B cell (primary cell): ENCODE measurements around the gene TIFAB. TPM values are rescaled to one million over a fixed set of nuclear protein-coding genes. Genes with fewer than 3 reads are reported as not detected.

Experiments used
- ATAC-seq: fragments of 200-7000 bp; cut with Tn5 transposase; one replicate; pipeline ENCODE4 v1.10.0; 2021; ENCODE audit warnings: low read depth, mild to moderate bottlenecking, moderate number of reproducible peaks, moderate library complexity
- CTCF ChIA-PET: fragments of 350-600 bp; sonication (Branson Sonifier 250); formaldehyde crosslinking; loops from one replicate; lab custom pipeline; 2021; ENCODE audit warnings: antibody characterized with exemption, inconsistent platforms; lab: Charles Lee
- POLR2A ChIA-PET: fragments of 350-600 bp; sonication (Branson Sonifier 250); formaldehyde crosslinking; loops from one replicate; lab custom pipeline; 2021; ENCODE audit warnings: antibody characterized with exemption; lab: Charles Lee
- DNase-seq: peaks from one replicate; pipeline ENCODE4 v3.0.0; 2013
- H2AFZ ChIP-seq: 2 replicates; pipeline ENCODE4 v1.6.1; 2012; ENCODE audit warnings: mild to moderate bottlenecking, low read depth, low read length; ENCODE audit not compliant: insufficient read depth, poor library complexity, severe bottlenecking
- H3K27ac ChIP-seq, 2 donors: 1 replicate in 1 of 2; 2 replicates in 1 of 2; pipeline ENCODE4 v1.5.1; 2012 to 2013; ENCODE audit warnings: low read length in 2 of 2, mild to moderate bottlenecking in 2 of 2, moderate library complexity in 1 of 2
- H3K27me3 ChIP-seq, 4 experiments: fragments of 200-600 bp in 1 of 4; sonication (generic) in 1 of 4; replicated peaks in 1 of 4; 1 replicate in 2 of 4; 2 replicates in 2 of 4; pipeline versions ENCODE4 v1.6.1 to v1.7.0; 2013 to 2016; ENCODE audit warnings: low read length in 3 of 4, mild to moderate bottlenecking in 2 of 4, mixed read lengths in 1 of 4, moderate library complexity in 1 of 4; ENCODE audit not compliant: insufficient read depth in 4 of 4, control insufficient read depth in 3 of 4; ENCODE audit errors: control extremely low read depth in 1 of 4
- H3K36me3 ChIP-seq, 2 experiments: replicated peaks in 1 of 2; 1 replicate in 1 of 2; 2 replicates in 1 of 2; pipeline versions ENCODE4 v1.6.1 to v1.7.1; 2013; ENCODE audit warnings: low read length in 1 of 2; ENCODE audit not compliant: insufficient read depth in 2 of 2, control insufficient read depth in 1 of 2; ENCODE audit errors: control extremely low read depth in 1 of 2, extremely low read depth in 1 of 2
- H3K4me1 ChIP-seq, 2 donors: fragments of 200-600 bp in 1 of 2; sonication (generic) in 1 of 2; 1 replicate in 1 of 2; 2 replicates in 1 of 2; pipeline versions ENCODE4 v1.5.1 to v1.6.1; 2013 to 2017; ENCODE audit warnings: low read length in 2 of 2; ENCODE audit not compliant: control insufficient read depth in 2 of 2, insufficient read depth in 2 of 2
- H3K4me2 ChIP-seq: replicated peaks from 2 replicates; pipeline ENCODE3; 2012; ENCODE audit warnings: mild to moderate bottlenecking, low read depth, low read length; ENCODE audit not compliant: poor library complexity, severe bottlenecking
- H3K4me3 ChIP-seq, 5 experiments: fragments of 200-600 bp in 1 of 5; sonication (generic) in 1 of 5; 1 replicate in 3 of 5; 2 replicates in 2 of 5; pipeline versions ENCODE4 v1.5.1 to v1.7.0; 2011 to 2016; ENCODE audit warnings: low read length in 4 of 5, mild to moderate bottlenecking in 4 of 5, low read depth in 2 of 5, control low read depth in 1 of 5, moderate library complexity in 1 of 5; ENCODE audit not compliant: insufficient read depth in 1 of 5; ENCODE audit errors: control extremely low read depth in 1 of 5, extremely low read depth in 1 of 5
- H3K79me2 ChIP-seq: fragments of 200-600 bp; sonication (generic); one replicate; pipeline ENCODE4 v1.6.0; 2016; ENCODE audit warnings: low read length; ENCODE audit not compliant: control insufficient read depth, insufficient read depth
- H3K9ac ChIP-seq: fragments of 200-600 bp; sonication (generic); 2 replicates; pipeline ENCODE4 v1.6.1; 2017; ENCODE audit warnings: mild to moderate bottlenecking, low read length, moderate library complexity
- H3K9me3 ChIP-seq, 3 donors: one replicate each; pipeline versions ENCODE4 v1.6.1 to v1.7.1; 2013; ENCODE audit warnings: low read length in 2 of 3; ENCODE audit not compliant: control insufficient read depth in 2 of 3, insufficient read depth in 1 of 3; ENCODE audit errors: control extremely low read depth in 1 of 3
- H4K20me1 ChIP-seq: 2 replicates; pipeline ENCODE4 v1.6.0; 2012; ENCODE audit warnings: mild to moderate bottlenecking, low read length; ENCODE audit not compliant: insufficient read depth, control insufficient read depth, poor library complexity, severe bottlenecking
- H3K27ac Mint-ChIP-seq: one replicate; pipeline ENCODE4 v1.8.0; 2021; ENCODE audit warnings: mixed read lengths
- H3K27me3 Mint-ChIP-seq: one replicate; pipeline ENCODE4 v1.8.0; 2021; ENCODE audit warnings: mixed read lengths
- H3K4me1 Mint-ChIP-seq: one replicate; pipeline ENCODE4 v1.8.0; 2021; ENCODE audit warnings: mixed read lengths
- H3K4me3 Mint-ChIP-seq: one replicate; pipeline ENCODE4 v1.8.0; 2021; ENCODE audit warnings: mixed read lengths
- H3K9me3 Mint-ChIP-seq: one replicate; pipeline ENCODE4 v1.8.0; 2022; ENCODE audit warnings: mixed read lengths; ENCODE audit not compliant: insufficient read depth
- EZH2 ChIP-seq: IDR thresholded peaks from 2 replicates; pipeline ENCODE4 v1.6.1; 2012; ENCODE audit warnings: borderline replicate concordance, low read depth, mild to moderate bottlenecking, moderate library complexity, low read length; ENCODE audit not compliant: insufficient read depth, poor library complexity, severe bottlenecking
- WGBS: methylation state at CpG from one replicate; pipeline ENCODE4 v1.1.5; 2013; ENCODE audit warnings: missing lambda C conversion rate; ENCODE audit not compliant: insufficient coverage; 5-methylcytosine and 5-hydroxymethylcytosine counted together
- intact Hi-C: fragments of 100-400 bp; cut with micrococcal nuclease; formaldehyde crosslinking; loops from one replicate; pipeline ENCODE4 v1.10.0; 2022
- polyA plus RNA-seq: library from polyadenylated mRNA; depleted of rRNA; stranded (reverse); fragments of >200 nt; gene quantifications from 2 replicates; pipeline ENCODE4 v1.2.3, GENCODE V29; 2012
- total RNA-seq, 2 donors: library from RNA; stranded (reverse); fragments of 120-200 nt in 1 of 2; gene quantifications; 1 replicate in 1 of 2; 2 replicates in 1 of 2; pipeline versions ENCODE4 v1.2.3 to v1.2.4, GENCODE V29; 2013 to 2022
- TF ChIP-seq, protein P1 (sequence below): fragments of 200-600 bp; IDR thresholded peaks from one replicate; pipeline ENCODE4 v1.8.0; 2022; ENCODE audit warnings: antibody characterized with exemption, mild to moderate bottlenecking

TIFAB gene
- total and polyA plus RNA-seq, 2 donors (not counting 1 experiment from before 2014, with no cell fraction given) = not detected

GRCh38 chr5:135423146-135423845, 28.9 kb downstream of the TIFAB start:
- CTCF ChIA-PET = interaction anchor here (1.1 to 1.4 kb wide), 3 partner anchors 15 to 143 kb away, joined by 3 to 6 read pairs (median 4); no protein-coding TSS in a partner anchor
- H3K9ac ChIP-seq = no peak overlapping the region

DNA sequence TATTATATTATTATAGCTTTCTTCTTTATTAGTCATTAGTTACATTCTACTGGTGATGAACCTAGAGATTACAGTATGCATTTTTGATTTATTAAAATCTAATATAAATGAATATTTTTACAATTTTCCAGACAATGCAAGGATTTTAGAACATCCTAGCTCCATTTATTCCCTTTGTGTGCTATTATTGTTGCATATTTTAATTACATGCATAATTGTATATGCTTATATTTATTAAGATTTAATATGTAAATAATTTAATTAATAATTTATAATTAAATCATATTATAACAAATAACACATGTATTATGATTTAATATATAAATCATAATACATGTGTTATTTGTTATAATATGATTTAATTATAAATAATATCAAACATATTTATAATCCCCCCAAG, 29.7 kb downstream of the TIFAB start:
- Histone ChIP-seq H3K4me2 (no peak overlapping the region), H2AFZ (no peak overlapping the region), H3K9ac (no peak overlapping the region), H3K79me2 (no peaks in the 10 kb centered on the region), H3K4me3 (no peak overlapping the region), H3K36me3 (no peaks in the 10 kb centered on the region), H3K9me3 (peaks cover 0 to 6% (median 2%) of the 10 kb centered on the region in 3 donors), H3K27ac (no peak overlapping the region), H3K27me3 (peaks cover 0 to 10% (median 3%) of the 10 kb centered on the region in 4 experiments), H4K20me1 (no peaks in the 10 kb centered on the region), H3K4me1 (no peaks in the 10 kb centered on the region)
- no peak overlapping the region for H3K4me3 Mint-ChIP-seq
- ChIA-PET CTCF (no interaction called here), POLR2A (no interaction called here)
- H3K27ac Mint-ChIP-seq = no peak overlapping the region
- H3K9me3 Mint-ChIP-seq = peaks cover 9% of the 10 kb centered on the region
- H3K4me1 Mint-ChIP-seq = no peaks in the 10 kb centered on the region
- intact Hi-C loops = no loop called here
- DNase-seq (no peak), ATAC-seq (no peak)
- TF ChIP-seq, protein P1, sequence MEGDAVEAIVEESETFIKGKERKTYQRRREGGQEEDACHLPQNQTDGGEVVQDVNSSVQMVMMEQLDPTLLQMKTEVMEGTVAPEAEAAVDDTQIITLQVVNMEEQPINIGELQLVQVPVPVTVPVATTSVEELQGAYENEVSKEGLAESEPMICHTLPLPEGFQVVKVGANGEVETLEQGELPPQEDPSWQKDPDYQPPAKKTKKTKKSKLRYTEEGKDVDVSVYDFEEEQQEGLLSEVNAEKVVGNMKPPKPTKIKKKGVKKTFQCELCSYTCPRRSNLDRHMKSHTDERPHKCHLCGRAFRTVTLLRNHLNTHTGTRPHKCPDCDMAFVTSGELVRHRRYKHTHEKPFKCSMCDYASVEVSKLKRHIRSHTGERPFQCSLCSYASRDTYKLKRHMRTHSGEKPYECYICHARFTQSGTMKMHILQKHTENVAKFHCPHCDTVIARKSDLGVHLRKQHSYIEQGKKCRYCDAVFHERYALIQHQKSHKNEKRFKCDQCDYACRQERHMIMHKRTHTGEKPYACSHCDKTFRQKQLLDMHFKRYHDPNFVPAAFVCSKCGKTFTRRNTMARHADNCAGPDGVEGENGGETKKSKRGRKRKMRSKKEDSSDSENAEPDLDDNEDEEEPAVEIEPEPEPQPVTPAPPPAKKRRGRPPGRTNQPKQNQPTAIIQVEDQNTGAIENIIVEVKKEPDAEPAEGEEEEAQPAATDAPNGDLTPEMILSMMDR = no peak
- no peak for TF ChIP-seq EZH2
- peaks cover 56% of the 10 kb centered on the region for H3K27me3 Mint-ChIP-seq

More at GRCh38 chr5:135423146-135423845, 28.9 kb downstream of the TIFAB start:
- Mint-ChIP-seq H3K27ac (no peak overlapping the region), H3K4me1 (no peaks in the 10 kb centered on the region), H3K9me3 (peaks cover 9% of the 10 kb centered on the region), H3K4me3 (no peak overlapping the region), H3K27me3 (peaks cover 48% of the 10 kb centered on the region)
- H2AFZ ChIP-seq = no peak overlapping the region
- H3K4me2 ChIP-seq = no peak overlapping the region
- no peak overlapping the region for H3K4me3 ChIP-seq
- H3K36me3 ChIP-seq = no peaks in the 10 kb centered on the region
- no peaks in the 10 kb centered on the region for H4K20me1 ChIP-seq
- DNase-seq (no peak), ATAC-seq (no peak)
- POLR2A ChIA-PET = no interaction called here
- no peaks in the 10 kb centered on the region for H3K4me1 ChIP-seq
- TF ChIP-seq, protein P1 = no peak
- TF ChIP-seq EZH2 = no peak
- intact Hi-C loops = no loop called here
- H3K79me2 ChIP-seq = no peaks in the 10 kb centered on the region
- H3K9me3 ChIP-seq = peaks cover 0 to 6% (median 6%) of the 10 kb centered on the region in 3 donors
- H3K27me3 ChIP-seq = peaks cover 0 to 9% (median 3%) of the 10 kb centered on the region in 4 experiments
- no peak overlapping the region for H3K27ac ChIP-seq
- 11% methylated on average over 1 of the region's 7 CpGs for WGBS
